Right ventricle myocardium inferior (tissue), 1 donor: ENCODE measurements around the gene KCNQ5. TPM values are rescaled to one million over a fixed set of nuclear protein-coding genes. Genes with fewer than 3 reads are reported as not detected.

Source experiments
- ATAC-seq: fragments of 200-7000 bp; cut with Tn5 transposase; one replicate; pipeline ENCODE4 v1.9.1; 2020; ENCODE audit warnings: mild to moderate bottlenecking, moderate library complexity
- DNase-seq: peaks from one replicate; pipeline ENCODE4 v3.0.0; 2021; ENCODE audit errors: missing footprints
- intact Hi-C: fragments of 100-400 bp; cut with DNase I; formaldehyde crosslinking; loops from one replicate; pipeline ENCODE4 v1.11.0; 2022
- total RNA-seq: library from RNA; stranded (reverse); fragmentation: NEBNext Ultra II Directional; extraction: Animal tissue kit (Norgen Biotek cat#: 25700); gene quantifications from one replicate; pipeline ENCODE4 v1.2.1, GENCODE V29; 2021
- donor health status: DM: no; HTN: yes; CAD: no; lungs with severe emphysema.

Gene KCNQ5
- total RNA-seq, 1 donor from 2014 or later, result not detected

- DNase-seq (no peak), ATAC-seq (no peak)
- intact Hi-C loops, result no loop called here
Measured at GRCh38 chr6:72720464-72720863, 98.6 kb downstream of the KCNQ5 start.

- ATAC-seq, result no peak
- intact Hi-C loops, result no loop called here
- no peak for DNase-seq
Measured at GRCh38 chr6:72721346-72721745, 99.5 kb downstream of the KCNQ5 start.

GRCh38 chr6:72724545-72724944 lies 102.7 kb downstream of the KCNQ5 start:
- ATAC-seq (no peak), DNase-seq (no peak)
- intact Hi-C loops, result no loop called here

- intact Hi-C loops, result no loop called here
- ATAC-seq (no peak), DNase-seq (no peak)
Measured at GRCh38 chr6:72728706-72729343, 107.0 kb downstream of the KCNQ5 start.

- no peak for ATAC-seq
- no peak for DNase-seq
- intact Hi-C loops, result no loop called here
Measured at GRCh38 chr6:72733045-72733444, 111.2 kb downstream of the KCNQ5 start.

- no peak for DNase-seq
Measured at GRCh38 chr6:72738091-72738490, 116.2 kb downstream of the KCNQ5 start.

GRCh38 chr6:72739368-72739779 lies 117.5 kb downstream of the KCNQ5 start:
- no peak for DNase-seq
- ATAC-seq, result no peak
- intact Hi-C loops, result no loop called here

More at GRCh38 chr6:72738091-72738490, 116.2 kb downstream of the KCNQ5 start:
- intact Hi-C loops, result no loop called here
- ATAC-seq, result no peak

GRCh38 chr6:72740135-72740534 lies 118.3 kb downstream of the KCNQ5 start:
- ATAC-seq (no peak), DNase-seq (no peak)
- intact Hi-C loops, result no loop called here

GRCh38 chr6:72741083-72741482 lies 119.2 kb downstream of the KCNQ5 start:
- intact Hi-C loops, result no loop called here
- ATAC-seq, result no peak
- no peak for DNase-seq

- DNase-seq (no peak), ATAC-seq (no peak)
- intact Hi-C loops, result no loop called here
Measured at GRCh38 chr6:72742001-72742673, 120.3 kb downstream of the KCNQ5 start.

GRCh38 chr6:72746276-72746675 lies 124.4 kb downstream of the KCNQ5 start:
- ATAC-seq, result no peak
- intact Hi-C loops, result no loop called here
- DNase-seq, result no peak

GRCh38 chr6:72748759-72749158 lies 126.9 kb downstream of the KCNQ5 start:
- ATAC-seq (no peak), DNase-seq (no peak)
- intact Hi-C loops, result no loop called here

- intact Hi-C loops, result no loop called here
- no peak for ATAC-seq
Measured at GRCh38 chr6:72755752-72756151, 133.9 kb downstream of the KCNQ5 start.

GRCh38 chr6:72757048-72757447 lies 135.2 kb downstream of the KCNQ5 start:
- DNase-seq (no peak), ATAC-seq (no peak)
- intact Hi-C loops, result no loop called here

More at GRCh38 chr6:72755752-72756151, 133.9 kb downstream of the KCNQ5 start:
- no peak for DNase-seq

- intact Hi-C loops, result no loop called here
- no peak for ATAC-seq
- DNase-seq, result no peak
Measured at GRCh38 chr6:72757926-72758325, 136.1 kb downstream of the KCNQ5 start.

GRCh38 chr6:72758901-72759300 lies 137.0 kb downstream of the KCNQ5 start:
- ATAC-seq (no peak), DNase-seq (no peak)
- intact Hi-C loops, result no loop called here

- ATAC-seq, result no peak
- intact Hi-C loops, result no loop called here
- DNase-seq, result no peak
Measured at GRCh38 chr6:72760114-72760793, 138.4 kb downstream of the KCNQ5 start.

- DNase-seq (no peak), ATAC-seq (no peak)
- intact Hi-C loops, result no loop called here
Measured at GRCh38 chr6:72761761-72762160, 139.9 kb downstream of the KCNQ5 start.

GRCh38 chr6:72769459-72770125 lies 147.7 kb downstream of the KCNQ5 start:
- intact Hi-C loops, result no loop called here
- ATAC-seq, result no peak

GRCh38 chr6:72770959-72771358 lies 149.1 kb downstream of the KCNQ5 start:
- ATAC-seq, result no peak
- no peak for DNase-seq
- intact Hi-C loops, result no loop called here

More at GRCh38 chr6:72769459-72770125, 147.7 kb downstream of the KCNQ5 start:
- DNase-seq, result no peak
